DND-41 (cell line): ENCODE results near the gene TFCP2L1.
"Not testable (repeated sequence)": the region's sequence is repeated elsewhere in the genome, so short reads cannot be mapped to it uniquely, and the experiment has no call there.

Experiments
- ATAC-seq: fragments of 200-7000 bp; cut with Tn5 transposase; 3 replicates; pipeline ENCODE4 v1.9.1; 2021; ENCODE audit warnings: low read depth; ENCODE audit not compliant: insufficient read depth
- DNase-seq: peaks from one replicate; pipeline ENCODE4 v3.0.0-alpha.2; 2020
- H2AFZ ChIP-seq: 2 replicates; pipeline ENCODE4 v1.6.0; 2012; ENCODE audit warnings: low read depth, low read length
- H3K27ac ChIP-seq: 2 replicates; pipeline ENCODE4 v1.5.1; 2012; ENCODE audit warnings: low read length, inconsistent platforms
- H3K27me3 ChIP-seq: fragments of 200-600 bp; sonication (generic); 2 replicates; pipeline ENCODE4 v1.6.0; 2012; ENCODE audit warnings: low read length, mild to moderate bottlenecking, inconsistent platforms; ENCODE audit not compliant: insufficient read depth, poor library complexity
- H3K36me3 ChIP-seq: 2 replicates; pipeline ENCODE4 v1.5.1; 2012; ENCODE audit warnings: low read length, inconsistent platforms; ENCODE audit not compliant: insufficient read depth
- H3K4me1 ChIP-seq: 2 replicates; pipeline ENCODE4 v1.5.1; 2012; ENCODE audit warnings: mild to moderate bottlenecking, low read length; ENCODE audit not compliant: insufficient read depth
- H3K4me2 ChIP-seq: 2 replicates; pipeline ENCODE4 v1.6.0; 2012; ENCODE audit warnings: mild to moderate bottlenecking, moderate library complexity, low read length, inconsistent platforms; ENCODE audit not compliant: insufficient read depth
- H3K4me3 ChIP-seq, 2 experiments: fragments of 200-600 bp in 1 of 2; shearing (Covaris generic) in 1 of 2; 2 replicates each; pipeline ENCODE4 v1.5.1; 2012 to 2016; ENCODE audit warnings: inconsistent platforms in 2 of 2, low read length in 2 of 2, mild to moderate bottlenecking in 2 of 2, low read depth in 1 of 2, moderate library complexity in 1 of 2
- H3K79me2 ChIP-seq: 2 replicates; pipeline ENCODE4 v1.6.0; 2012; ENCODE audit warnings: low read length, inconsistent platforms; ENCODE audit not compliant: insufficient read depth
- H3K9ac ChIP-seq: 2 replicates; pipeline ENCODE4 v1.6.0; 2012; ENCODE audit warnings: low read depth, mild to moderate bottlenecking, inconsistent platforms, low read length, moderate library complexity
- H3K9me3 ChIP-seq: 2 replicates; pipeline ENCODE4 v1.5.1; 2012; ENCODE audit warnings: low read length, moderate library complexity, mild to moderate bottlenecking, inconsistent platforms; ENCODE audit not compliant: insufficient read depth, severe bottlenecking
- H4K20me1 ChIP-seq: 2 replicates; pipeline ENCODE4 v1.6.0; 2012; ENCODE audit warnings: low read length; ENCODE audit not compliant: insufficient read depth
- CTCF ChIP-seq: IDR thresholded peaks from 2 replicates; pipeline ENCODE4 v1.5.1; 2012; ENCODE audit warnings: borderline replicate concordance, low read length, moderate library complexity, mild to moderate bottlenecking; ENCODE audit not compliant: poor library complexity, severe bottlenecking; ENCODE audit errors: extremely low read depth
- EZH2 ChIP-seq: IDR thresholded peaks from 3 replicates; pipeline ENCODE4 v1.6.1; 2012; ENCODE audit warnings: borderline replicate concordance, low read depth, mild to moderate bottlenecking, moderate library complexity, low read length, inconsistent platforms; ENCODE audit not compliant: severe bottlenecking

TFCP2L1 gene

GRCh38 chr2:121303531-121304263 is 18.7 kb upstream of the TFCP2L1 start:
- H3K27me3 ChIP-seq, result no peaks in the 10 kb centered on the region
- DNase-seq (no peak), ATAC-seq (no peak)
- H3K4me3 ChIP-seq, result no peak overlapping the region
- H3K9me3 ChIP-seq, result no peaks in the 10 kb centered on the region
- H3K79me2 ChIP-seq, result no peaks in the 10 kb centered on the region
- no peaks in the 10 kb centered on the region for H3K4me1 ChIP-seq
- no peak overlapping the region for H3K27ac ChIP-seq
- H3K9ac ChIP-seq, result no peak overlapping the region
- H2AFZ ChIP-seq, result no peak overlapping the region
- no peaks in the 10 kb centered on the region for H4K20me1 ChIP-seq
- TF ChIP-seq CTCF (no peak), EZH2 (no peak)
- H3K4me2 ChIP-seq, result no peak overlapping the region
- no peaks in the 10 kb centered on the region for H3K36me3 ChIP-seq

DNA sequence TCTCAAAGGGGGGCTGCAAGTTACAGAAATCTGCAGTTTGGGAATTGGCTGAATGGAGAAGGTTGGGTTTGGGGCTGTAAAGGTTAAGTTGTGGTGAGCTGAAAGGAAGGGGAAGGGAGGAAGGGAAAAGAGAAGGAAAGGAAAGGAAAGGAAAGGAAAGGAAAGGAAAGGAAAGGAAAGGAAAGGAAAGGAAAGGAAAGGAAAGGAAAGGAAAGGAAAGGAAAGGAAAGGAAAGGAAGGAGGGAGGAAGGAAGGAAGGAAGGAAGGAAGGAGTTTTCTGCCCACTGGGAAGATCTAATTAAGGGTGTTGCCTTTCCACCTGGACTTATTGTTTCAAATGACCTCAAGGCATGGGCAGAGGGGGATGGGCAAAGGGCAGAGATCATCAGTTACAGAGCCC is 16.2 kb upstream of the TFCP2L1 start:
- not testable (repeated sequence) for H3K4me1 ChIP-seq, H3K9ac ChIP-seq, H3K4me3 ChIP-seq, H3K36me3 ChIP-seq, H3K79me2 ChIP-seq, H2AFZ ChIP-seq, ATAC-seq, H4K20me1 ChIP-seq, DNase-seq, H3K27me3 ChIP-seq, H3K27ac ChIP-seq, H3K9me3 ChIP-seq, H3K4me2 ChIP-seq

DNA sequence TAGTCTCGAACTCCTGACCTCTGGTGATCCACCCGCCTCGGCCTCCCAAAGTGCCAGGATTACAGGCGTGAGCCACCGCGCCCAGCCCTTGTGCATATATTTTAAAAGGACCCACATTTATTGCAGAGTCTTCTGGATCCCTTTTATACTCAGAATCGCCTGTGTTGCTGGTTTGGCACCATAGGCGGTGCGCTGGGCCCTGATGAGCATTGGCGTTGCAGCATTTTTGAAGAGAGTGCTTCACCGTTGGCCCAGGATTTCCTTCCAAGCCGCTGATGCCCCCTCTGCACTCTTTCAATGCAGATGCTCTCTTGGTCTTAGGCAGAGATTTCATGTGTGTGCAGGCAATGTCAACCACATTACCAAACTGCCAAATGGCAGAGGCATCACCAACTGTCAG is 13.5 kb upstream of the TFCP2L1 start:
- TF ChIP-seq EZH2 (no peak), CTCF (no peak)
- no peak for ATAC-seq
- H3K4me3 ChIP-seq, result no peak overlapping the region
- H3K27ac ChIP-seq, result no peak overlapping the region
- no peak overlapping the region for H2AFZ ChIP-seq
- no peak overlapping the region for H3K9ac ChIP-seq
- H3K36me3 ChIP-seq, result no peaks in the 10 kb centered on the region
- no peaks in the 10 kb centered on the region for H3K4me1 ChIP-seq
- H3K79me2 ChIP-seq, result no peaks in the 10 kb centered on the region
- no peak for DNase-seq
- no peaks in the 10 kb centered on the region for H3K27me3 ChIP-seq
- no peaks in the 10 kb centered on the region for H4K20me1 ChIP-seq
- H3K4me2 ChIP-seq, result no peak overlapping the region
- peaks cover 6% of the 10 kb centered on the region for H3K9me3 ChIP-seq

DNA sequence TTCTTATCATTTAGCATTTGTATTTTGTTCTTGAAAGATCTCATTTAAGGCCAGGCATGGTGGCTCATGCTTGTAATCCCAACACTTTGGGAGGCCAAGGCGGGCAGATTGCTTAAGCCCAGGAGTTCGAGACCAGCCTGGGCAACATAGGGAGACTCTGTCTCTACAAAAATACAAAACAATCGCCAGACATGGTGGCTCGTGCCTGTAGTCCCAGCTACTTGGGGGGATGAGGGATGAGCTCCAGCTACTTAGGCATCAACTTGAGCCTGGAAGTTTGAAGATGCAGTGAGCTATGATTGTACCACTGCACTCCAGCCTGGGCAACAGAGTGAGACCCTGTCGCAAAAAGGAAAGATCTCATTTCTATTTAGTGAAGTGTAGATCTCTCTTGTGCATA is 12.9 kb upstream of the TFCP2L1 start:
- not testable (repeated sequence) for H2AFZ ChIP-seq, H3K9me3 ChIP-seq, ATAC-seq, H3K27me3 ChIP-seq, H3K4me2 ChIP-seq, H4K20me1 ChIP-seq, H3K36me3 ChIP-seq, H3K9ac ChIP-seq, H3K4me1 ChIP-seq, DNase-seq, H3K79me2 ChIP-seq, H3K4me3 ChIP-seq, H3K27ac ChIP-seq
